Keratinocyte (primary cell): Measurements from ENCODE around the gene G6PC1.

Experiments
- CTCF ChIP-seq, 3 experiments: IDR thresholded peaks in 1 of 3; conservative IDR thresholded peaks in 1 of 3; optimal IDR thresholded peaks in 1 of 3; 2 replicates in 2 of 3; 3 replicates in 1 of 3; pipeline versions ENCODE3 to v1.5.1; 2011; ENCODE audit warnings: low read length in 3 of 3, mild to moderate bottlenecking in 3 of 3, moderate library complexity in 2 of 3, control low read depth in 1 of 3, inconsistent platforms in 1 of 3; ENCODE audit not compliant: insufficient read depth in 2 of 3; ENCODE audit errors: extremely low read depth in 1 of 3
- EZH2 ChIP-seq: IDR thresholded peaks from one replicate; pipeline ENCODE4 v1.6.1; 2012; ENCODE audit warnings: inconsistent platforms, mild to moderate bottlenecking, low read length, moderate library complexity

- no peak for TF ChIP-seq CTCF (optimal IDR thresholded peaks at IDR 0.05 in 1 of 3, IDR thresholded peaks at IDR 0.05 in 1 of 3, conservative IDR thresholded peaks at IDR 0.05 in 1 of 3; ENCODE audit: extremely low read depth in 1 of 3, insufficient read depth in 2 of 3, low read length in 3 of 3)
- TF ChIP-seq EZH2, result no peak
These were observed 34.4 kb upstream of the G6PC1 start for GRCh38 chr17:42866216-42866615.
